GM18520 (cell line): ENCODE results near the gene ULK3.

Source experiments
- ATAC-seq: cut with Tn5 transposase; IDR thresholded peaks from one replicate; pipeline ENCODE4 v1.9.1; 2021; ENCODE audit not compliant: unreplicated experiment

ULK3 gene

DNA sequence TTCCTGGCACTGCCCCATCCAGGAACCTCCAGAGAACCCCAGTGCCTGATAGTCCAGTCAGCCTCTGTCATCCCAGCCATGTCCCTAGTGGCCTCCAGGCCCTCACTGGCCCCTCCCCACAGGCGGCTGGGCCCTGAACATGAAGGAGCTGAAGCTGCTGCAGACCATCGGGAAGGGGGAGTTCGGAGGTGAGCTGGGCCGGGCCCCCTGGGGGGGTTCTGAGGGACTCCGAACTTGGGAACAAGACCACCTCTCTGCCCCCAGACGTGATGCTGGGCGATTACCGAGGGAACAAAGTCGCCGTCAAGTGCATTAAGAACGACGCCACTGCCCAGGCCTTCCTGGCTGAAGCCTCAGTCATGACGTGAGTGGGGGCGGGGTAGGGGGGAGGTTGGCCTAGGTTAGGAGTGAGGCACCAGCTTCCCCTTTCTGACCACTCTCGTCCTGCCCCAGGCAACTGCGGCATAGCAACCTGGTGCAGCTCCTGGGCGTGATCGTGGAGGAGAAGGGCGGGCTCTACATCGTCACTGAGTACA is 42.3 kb downstream of the ULK3 start:
- no peak for ATAC-seq

DNA sequence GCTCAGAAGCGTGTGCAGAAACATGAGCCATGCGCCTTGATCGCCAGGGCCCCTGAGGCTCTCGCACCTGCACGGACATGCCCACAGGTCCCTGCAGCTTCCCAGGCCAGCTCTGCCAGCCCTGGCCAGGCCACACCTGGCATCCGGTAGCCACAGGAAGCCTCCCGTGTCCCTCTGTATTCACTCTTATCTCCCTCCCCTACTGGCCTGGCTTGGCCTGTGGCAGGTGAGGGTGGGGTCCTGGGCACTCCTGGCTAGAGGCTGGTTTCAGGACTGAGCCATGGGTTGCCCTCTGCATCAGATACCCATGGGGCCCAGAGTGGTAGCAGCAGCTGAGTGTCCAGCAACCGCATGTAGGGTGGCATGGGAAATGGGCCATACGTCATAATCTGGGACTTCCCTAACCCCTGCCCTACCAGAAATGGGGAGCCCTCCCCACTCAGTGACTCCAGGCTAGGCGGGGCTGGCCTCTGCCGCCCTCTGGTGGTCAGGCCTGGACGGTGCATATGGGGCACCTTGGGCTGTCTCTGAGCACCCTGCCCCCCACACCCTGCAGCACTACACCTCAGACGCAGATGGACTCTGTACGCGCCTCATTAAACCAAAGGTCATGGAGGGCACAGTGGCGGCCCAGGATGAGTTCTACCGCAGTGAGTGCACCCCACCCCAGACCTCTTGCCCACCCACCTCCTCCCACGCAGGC is 42.9 kb downstream of the ULK3 start:
- ATAC-seq = peak; percentile 63

GRCh38 chr15:74799255-74799855 is 43.6 kb downstream of the ULK3 start:
- no peak for ATAC-seq

DNA sequence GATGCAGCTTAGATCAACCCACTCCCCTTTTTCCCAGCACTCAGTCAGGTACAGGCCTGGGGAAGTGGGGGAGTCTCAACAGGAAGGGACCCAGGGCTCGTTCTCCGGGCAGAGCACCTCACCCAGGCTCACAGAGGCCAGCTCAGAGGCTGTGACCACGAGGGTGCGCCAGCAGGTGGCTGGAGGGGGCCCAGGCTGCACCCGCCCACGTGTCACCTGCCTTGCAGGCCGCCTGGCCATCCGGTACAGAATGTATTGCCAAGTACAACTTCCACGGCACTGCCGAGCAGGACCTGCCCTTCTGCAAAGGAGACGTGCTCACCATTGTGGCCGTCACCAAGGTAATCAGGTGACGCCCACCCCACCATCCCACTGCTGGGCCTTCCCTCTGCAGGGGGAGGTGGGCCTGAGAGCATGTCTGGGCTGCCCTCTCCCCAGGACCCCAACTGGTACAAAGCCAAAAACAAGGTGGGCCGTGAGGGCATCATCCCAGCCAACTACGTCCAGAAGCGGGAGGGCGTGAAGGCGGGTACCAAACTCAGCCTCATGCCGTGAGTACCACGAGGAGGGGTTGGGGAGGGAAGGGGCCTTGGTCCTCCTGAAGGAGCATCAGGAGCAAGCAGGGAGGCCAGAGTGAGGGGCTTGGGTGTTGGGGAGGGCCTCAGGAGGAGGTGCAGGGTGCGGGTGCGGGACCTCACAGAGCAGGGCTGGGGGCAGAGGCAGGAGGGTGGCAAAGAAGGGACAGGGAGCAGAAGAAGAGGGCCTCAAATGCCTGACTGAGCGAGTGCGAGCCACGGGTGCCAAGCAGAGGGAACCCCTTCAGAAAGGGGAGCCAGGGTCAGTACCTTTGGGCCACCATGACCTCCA is 44.3 kb downstream of the ULK3 start:
- ATAC-seq = no peak

DNA sequence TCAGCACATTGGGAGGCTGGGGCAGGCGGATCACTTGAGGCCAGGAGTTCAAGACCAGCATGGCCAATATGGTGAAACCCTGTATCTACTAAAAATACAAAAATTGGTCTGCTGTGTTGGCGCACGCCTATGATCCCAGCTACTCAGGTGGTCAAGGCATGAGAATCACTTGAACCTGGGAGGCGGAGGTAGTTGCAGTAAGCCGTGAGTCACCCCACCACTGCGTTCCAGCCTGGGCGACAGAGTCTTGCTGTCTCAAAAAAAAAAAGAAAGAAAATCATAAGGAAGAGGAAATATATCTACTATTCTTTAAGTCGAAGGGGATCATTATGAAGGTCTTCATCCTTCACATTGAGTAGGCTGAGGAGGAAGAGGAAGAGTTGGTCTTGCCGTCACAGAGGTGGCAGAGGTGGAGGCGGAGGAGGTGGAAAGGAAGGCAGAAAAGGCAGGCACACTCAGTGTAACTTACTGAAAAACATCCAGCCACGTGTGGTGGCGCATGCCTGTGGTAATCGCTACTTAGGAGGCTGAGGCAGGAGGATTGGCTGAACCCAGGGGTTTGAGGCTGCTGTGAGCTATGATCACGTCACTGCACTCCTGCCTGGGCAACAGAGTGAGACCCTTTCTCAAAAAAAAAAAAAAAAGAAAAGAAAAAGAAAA is 46.9 kb downstream of the ULK3 start:
- ATAC-seq = no peak

DNA sequence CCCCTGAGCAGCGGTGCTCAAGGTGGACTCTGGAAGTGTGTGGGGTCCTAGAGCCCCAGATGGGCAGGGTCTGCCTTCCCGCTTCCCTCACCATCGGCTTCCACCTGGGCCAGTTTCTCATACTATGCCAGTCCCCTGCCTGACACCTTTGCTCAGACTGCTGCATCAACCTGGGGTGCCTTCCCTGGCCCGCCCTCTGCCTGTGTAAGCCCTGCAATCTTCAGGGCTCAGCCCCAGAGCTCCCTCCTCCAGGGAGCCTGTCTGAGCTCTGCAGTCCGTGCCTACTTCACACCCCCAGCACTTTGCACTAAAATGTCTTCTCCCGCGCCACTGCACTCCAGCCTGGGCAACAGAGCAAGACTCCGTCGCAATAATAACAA is 48.0 kb downstream of the ULK3 start:
- ATAC-seq = no peak

DNA sequence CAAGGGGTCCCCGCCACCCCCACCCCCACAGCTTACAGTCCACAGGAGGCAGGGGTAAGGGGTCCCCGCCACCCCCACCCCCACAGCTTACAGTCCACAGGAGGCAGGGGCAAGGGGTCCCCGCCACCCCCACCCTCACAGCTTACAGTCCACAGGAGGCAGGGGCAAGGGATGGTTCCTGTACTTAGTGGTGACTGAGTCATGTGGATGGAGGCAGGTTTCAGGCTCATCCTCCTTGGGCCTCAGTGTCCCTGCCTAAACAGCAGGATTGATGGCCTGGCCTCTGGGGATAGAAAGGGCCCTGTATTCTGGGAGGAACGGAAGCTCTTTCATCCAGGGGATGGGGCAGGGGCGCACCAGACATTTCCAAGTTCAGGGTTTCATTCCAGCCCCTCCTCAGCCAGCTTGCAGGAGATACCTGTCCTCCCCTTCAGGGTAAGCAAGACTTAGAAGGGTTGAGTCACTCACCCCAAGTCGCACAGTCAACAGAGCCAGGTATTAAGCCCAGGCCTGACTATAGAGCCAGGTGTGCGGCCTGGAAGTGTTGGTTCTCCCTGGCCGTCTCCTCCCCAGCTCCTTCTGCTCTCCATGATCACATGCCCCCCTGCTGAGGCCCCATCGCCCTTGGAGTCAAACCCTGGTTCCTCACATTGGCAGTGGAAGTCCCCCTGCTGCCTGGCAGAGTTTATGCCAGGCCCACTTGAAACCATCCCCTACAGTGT is 48.5 kb downstream of the ULK3 start:
- ATAC-seq = no peak

DNA sequence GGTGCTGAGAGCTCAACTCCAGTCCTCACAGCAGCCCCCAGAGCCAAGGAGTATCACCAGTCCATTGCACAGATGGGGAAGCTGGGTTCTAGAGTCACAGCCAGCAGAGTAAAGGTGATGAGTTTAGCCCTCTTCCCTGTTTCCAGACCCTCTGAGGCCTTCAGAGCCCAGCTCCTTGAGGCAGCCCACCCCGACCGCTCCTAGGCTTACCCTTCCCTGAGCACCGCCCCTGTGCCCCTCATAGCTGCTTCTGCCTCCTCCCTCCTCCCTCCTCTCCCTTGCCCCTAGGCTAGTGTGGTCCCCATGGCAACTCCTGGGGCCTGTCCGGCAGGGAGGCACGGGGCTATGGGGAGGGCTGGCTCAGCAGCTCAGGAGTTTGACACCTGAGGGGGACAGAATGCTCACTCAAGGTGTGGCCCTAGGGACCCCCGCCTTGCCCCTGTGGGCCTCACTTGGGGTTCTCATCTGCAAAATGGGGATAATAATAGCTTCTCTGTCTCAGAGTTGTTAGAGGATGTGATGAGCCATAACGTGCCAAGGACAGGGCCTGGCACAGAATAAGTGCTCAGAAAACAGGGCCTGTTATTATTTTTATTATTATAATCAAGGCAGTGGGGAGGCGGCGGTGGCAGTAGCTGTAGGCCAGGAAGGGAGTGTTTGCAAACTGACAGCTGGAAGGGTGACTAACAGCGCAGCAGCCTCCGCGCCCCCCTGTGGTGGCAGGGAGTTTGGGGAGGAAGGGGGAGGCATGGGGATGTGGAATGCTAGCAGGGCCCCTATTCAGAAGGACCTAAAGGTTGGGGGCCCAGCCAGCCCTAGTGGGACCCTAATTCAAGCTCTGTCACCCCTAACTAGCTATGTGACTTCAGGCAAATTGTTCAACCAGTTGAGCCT is 49.6 kb downstream of the ULK3 start:
- ATAC-seq = no peak

DNA sequence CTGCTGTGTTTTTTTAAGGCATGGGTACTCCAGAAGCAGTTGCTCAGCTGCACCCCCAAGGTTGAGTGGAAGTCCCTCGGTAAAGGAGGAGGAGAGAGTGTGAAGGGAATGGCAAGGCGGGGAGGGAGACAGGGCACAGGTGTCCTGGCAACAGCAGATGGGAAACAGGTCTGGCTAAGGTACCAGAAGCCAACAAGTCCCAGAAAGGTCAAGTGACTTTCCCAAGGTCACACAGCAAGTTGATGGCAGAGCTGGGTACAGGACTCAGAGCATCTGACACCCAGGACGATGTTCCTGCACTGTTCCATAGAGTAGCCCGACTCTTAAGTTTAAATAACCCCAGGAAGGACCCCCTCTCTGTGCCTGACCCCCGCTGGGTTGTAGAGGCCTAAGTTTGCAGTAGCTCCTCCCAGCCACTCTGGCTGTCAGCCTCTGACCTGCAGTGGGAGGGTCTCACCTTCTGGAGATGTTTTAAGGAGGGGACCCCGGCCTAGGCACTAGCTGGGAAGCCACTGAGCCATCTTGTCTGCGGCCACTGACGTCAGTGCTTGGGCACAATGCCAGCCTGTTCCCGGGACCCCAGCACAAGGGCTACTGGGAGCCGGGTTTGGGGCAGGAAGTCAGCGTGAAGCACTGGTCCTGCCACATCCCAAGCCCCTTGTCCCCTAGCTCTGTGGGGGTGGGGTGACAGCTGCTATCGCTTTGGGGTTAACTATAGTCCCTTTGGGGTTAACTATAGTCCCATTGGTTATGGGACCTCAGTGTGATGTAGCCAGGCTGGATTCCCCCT is 50.5 kb downstream of the ULK3 start:
- ATAC-seq = no peak

- ATAC-seq = no peak
These were observed 51.3 kb downstream of the ULK3 start for GRCh38 chr15:74791667-74792066.

DNA sequence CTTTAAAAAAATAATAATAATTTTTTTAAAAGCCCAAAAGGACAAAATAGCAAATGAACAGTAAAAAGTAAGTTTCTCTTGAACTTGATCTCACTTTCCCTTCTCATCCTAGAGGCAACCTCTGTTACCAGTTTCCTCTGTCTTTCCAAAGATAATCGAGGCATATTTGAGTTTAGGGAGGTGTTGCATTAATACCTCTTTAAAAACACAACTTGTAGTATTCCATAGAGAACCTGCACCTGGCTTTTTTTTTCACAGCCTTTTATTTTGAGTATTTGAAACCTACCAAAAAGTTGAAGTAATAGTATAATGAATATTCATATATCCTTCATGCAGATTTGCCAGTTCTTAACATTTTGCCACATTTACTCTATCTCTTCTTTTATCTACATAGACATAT is 51.9 kb downstream of the ULK3 start:
- no peak for ATAC-seq

DNA sequence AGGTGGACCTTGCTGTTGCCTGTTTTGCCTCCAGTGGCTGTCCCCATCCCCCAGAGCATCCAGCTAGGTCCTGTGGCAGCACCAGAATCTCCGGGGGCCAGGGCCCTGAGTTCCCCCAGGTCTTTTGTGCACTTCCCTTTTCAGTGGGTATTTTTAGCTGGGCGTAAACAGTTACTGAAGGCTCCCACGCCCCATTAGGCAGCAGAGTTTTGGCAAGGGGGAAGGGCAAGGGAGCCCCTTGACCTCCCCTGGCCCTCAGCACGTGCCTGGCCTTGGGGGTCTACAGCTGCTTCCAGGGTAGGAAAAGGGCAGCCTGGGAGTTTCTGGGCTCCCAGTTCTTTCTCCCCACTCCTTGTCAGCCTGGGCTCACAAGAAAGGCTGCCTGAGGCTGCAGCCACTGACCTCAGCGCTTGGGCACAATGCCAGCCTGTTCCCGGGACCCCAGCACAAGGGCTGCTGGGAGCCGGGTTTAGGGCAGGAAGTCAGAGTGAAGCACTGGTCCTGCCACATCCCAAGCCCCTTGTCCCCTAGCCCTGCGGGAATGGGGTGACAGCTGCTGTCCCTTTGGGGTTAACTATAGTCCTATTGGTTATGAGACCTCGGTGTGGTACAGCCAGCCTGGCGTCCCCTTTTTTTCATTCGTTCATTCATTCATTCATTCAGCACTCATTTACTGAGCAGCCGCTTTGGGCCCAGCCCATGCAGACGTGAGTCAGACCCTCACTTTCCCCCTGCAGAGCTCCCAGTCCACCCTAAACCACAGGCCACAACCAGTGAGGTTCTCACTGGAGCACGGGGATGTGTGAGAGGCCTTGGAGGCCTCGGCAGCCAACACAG is 52.7 kb downstream of the ULK3 start:
- ATAC-seq = no peak

GRCh38 chr15:74789741-74790079 is 53.2 kb downstream of the ULK3 start:
- ATAC-seq = no peak

DNA sequence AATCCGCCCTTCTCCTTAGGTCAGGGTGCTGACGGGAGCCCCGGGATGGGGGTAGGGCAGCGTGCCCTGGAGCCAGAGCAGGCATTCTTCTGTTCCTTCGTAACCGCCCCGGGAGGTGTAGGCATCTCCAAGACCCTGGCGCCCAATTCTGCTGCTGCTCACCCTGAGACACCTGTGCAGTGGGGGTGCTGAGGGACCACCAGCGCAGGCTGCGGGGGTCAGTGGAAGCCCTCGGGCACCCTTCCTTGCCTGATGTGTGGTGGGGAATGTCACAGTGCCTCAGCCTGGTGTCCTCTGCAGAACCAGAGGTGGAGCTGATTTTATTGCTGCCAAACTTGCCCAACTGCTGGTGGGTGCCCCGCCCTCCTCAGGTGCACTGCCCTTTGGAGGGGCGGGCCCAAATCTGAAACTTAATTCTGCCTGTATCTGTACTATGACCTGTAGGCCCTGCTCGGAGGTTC is 53.8 kb downstream of the ULK3 start:
- no peak for ATAC-seq

- no peak for ATAC-seq
These were observed 54.2 kb downstream of the ULK3 start for GRCh38 chr15:74788683-74789151.

DNA sequence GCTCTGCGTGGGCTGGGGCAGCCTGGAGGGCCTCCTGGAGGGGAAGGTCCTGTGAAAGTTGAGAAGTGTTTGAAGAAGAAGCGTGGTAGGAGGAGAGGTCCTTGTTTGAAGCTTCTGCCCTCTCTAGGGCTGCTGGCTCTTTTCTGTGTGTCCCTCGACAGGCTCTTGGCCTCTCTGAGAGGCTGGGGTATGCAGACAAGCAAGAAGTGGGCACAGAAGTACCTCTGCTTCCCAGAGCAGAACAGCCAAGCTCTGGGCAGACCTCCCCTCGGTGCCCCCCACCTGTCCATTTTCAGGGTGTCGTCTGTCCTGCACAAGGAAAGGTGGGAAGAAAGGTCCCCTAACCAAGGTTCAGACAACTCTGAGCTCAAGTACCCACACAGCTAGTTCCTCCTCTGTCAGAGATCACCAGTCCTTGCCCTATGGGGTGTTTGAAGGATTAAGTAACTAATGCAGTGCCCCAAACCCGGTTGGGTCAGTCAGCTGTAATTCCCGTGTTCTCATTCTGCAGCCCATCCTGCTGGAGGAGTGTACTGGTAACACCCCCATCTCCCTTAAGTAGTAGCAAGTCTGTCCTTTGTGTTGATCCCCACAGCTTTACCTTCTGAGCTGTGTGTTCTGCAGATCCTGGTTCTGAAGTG is 54.8 kb downstream of the ULK3 start:
- ATAC-seq = no peak
